Glutamatergic neuron (in vitro differentiated cells): ENCODE data around the gene KLHL35. TPM values are rescaled to one million over a fixed set of nuclear protein-coding genes. Genes with fewer than 3 reads are reported as not detected.

Experiments
- DNase-seq: peaks from one replicate; pipeline ENCODE4 v3.0.0; 2022
- H3K27ac Mint-ChIP-seq: one replicate; pipeline ENCODE4 v1.8.0; 2020; ENCODE audit warnings: mild to moderate bottlenecking, mixed read lengths, inconsistent platforms; ENCODE audit not compliant: unreplicated experiment
- H3K27me3 Mint-ChIP-seq: one replicate; pipeline ENCODE4 v1.8.0; 2020; ENCODE audit warnings: mild to moderate bottlenecking, moderate library complexity, mixed read lengths, inconsistent platforms; ENCODE audit not compliant: unreplicated experiment
- H3K36me3 Mint-ChIP-seq: one replicate; pipeline ENCODE4 v1.8.0; 2020; ENCODE audit warnings: mild to moderate bottlenecking, mixed read lengths, inconsistent platforms; ENCODE audit not compliant: unreplicated experiment
- H3K4me1 Mint-ChIP-seq: one replicate; pipeline ENCODE4 v1.8.0; 2020; ENCODE audit warnings: mild to moderate bottlenecking, low read depth, mixed read lengths, inconsistent platforms; ENCODE audit not compliant: unreplicated experiment
- H3K4me3 Mint-ChIP-seq: one replicate; pipeline ENCODE4 v1.8.0; 2020; ENCODE audit warnings: mild to moderate bottlenecking, mixed read lengths, inconsistent platforms; ENCODE audit not compliant: unreplicated experiment
- H3K9me3 Mint-ChIP-seq: one replicate; pipeline ENCODE4 v1.8.0; 2020; ENCODE audit warnings: mild to moderate bottlenecking, moderate library complexity, mixed read lengths, inconsistent platforms; ENCODE audit not compliant: unreplicated experiment
- total RNA-seq: library from RNA; stranded (reverse); fragmentation: NEBNext Ultra II Directional; extraction: Animal tissue kit (Norgen Biotek cat#: 25700); gene quantifications from one replicate; pipeline ENCODE4 v1.2.1, GENCODE V29; 2021; ENCODE audit not compliant: unreplicated experiment
- TF ChIP-seq, protein P1 (sequence below): fragments of 200-600 bp; sonication (generic); IDR thresholded peaks from one replicate; pipeline ENCODE4 v1.5.0; 2021; ENCODE audit not compliant: partially characterized antibody, unreplicated experiment

Gene KLHL35
- total RNA-seq, 1 donor from 2014 or later: 41.4 TPM

DNA sequence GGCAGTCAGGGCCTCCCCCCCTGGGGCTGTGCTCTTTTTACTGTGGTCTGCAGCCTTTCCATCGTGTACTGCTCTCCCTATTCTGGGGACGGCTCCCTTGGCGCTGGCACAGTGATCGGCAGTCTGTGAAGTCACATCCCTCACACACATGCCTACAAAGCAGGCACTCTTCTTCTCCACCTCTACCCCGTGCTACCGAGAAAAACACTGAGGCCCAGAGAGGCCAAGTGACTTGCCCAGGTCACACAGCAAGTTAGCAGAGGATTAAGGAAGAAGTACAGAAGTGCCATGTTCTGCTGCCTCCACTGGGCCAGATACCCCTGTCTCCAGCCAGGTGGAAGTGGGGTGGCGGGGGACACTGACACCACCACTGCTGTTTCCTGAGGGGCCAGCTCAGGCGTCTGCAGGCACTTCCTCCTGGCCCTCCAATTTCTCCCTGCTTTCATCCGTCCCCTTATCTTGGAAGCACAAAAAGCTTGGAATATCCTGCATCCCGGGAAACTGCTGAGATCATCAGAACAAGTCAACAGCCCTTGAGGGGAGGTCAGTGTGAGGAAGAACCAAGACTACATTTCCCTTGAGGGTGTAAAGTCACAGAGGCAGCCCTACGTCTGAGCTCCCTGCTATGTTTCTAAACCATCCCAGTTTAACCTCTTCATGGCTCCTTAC lies 30.2 kb upstream of the KLHL35 start:
- H3K27ac Mint-ChIP-seq: no peak overlapping the region
- H3K4me1 Mint-ChIP-seq: peaks cover 2% of the 10 kb centered on the region
- no peaks in the 10 kb centered on the region for H3K36me3 Mint-ChIP-seq

DNA sequence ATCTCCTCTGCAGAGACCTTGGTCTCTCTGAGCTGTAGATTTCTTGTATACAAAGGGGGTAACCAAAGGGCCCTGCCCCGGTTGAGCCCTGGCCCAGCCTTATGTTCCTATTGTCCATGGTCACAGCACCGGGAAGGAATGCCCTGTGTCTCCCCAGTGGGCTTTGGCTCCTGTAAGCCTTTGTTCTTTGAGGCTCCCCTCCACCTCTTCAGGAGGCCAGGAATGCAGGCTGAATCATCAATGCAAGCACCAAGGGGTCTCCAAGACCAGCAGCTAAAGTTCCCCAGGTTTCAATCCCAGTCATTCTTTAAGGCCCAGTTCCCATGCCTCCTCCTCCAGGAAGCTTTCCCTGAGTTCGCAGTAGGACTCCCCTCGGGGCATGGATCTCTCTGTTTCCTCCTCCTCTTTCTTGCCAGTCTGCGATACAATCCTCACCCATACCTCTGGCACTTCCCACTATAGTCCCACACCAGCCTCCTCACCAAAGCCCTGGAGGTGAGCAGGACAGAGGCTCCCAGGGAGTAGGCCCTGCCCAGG lies 29.2 kb upstream of the KLHL35 start:
- Mint-ChIP-seq H3K4me3 (no peak overlapping the region), H3K27ac (no peak overlapping the region)

More for the DNA sequence above, 30.2 kb upstream of the KLHL35 start:
- peaks cover 1% of the 10 kb centered on the region for H3K9me3 Mint-ChIP-seq
- peaks cover 13% of the 10 kb centered on the region for H3K27me3 Mint-ChIP-seq
- DNase-seq: no peak
- TF ChIP-seq, protein P1, sequence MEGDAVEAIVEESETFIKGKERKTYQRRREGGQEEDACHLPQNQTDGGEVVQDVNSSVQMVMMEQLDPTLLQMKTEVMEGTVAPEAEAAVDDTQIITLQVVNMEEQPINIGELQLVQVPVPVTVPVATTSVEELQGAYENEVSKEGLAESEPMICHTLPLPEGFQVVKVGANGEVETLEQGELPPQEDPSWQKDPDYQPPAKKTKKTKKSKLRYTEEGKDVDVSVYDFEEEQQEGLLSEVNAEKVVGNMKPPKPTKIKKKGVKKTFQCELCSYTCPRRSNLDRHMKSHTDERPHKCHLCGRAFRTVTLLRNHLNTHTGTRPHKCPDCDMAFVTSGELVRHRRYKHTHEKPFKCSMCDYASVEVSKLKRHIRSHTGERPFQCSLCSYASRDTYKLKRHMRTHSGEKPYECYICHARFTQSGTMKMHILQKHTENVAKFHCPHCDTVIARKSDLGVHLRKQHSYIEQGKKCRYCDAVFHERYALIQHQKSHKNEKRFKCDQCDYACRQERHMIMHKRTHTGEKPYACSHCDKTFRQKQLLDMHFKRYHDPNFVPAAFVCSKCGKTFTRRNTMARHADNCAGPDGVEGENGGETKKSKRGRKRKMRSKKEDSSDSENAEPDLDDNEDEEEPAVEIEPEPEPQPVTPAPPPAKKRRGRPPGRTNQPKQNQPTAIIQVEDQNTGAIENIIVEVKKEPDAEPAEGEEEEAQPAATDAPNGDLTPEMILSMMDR: no peak
- H3K4me3 Mint-ChIP-seq: no peak overlapping the region

DNA sequence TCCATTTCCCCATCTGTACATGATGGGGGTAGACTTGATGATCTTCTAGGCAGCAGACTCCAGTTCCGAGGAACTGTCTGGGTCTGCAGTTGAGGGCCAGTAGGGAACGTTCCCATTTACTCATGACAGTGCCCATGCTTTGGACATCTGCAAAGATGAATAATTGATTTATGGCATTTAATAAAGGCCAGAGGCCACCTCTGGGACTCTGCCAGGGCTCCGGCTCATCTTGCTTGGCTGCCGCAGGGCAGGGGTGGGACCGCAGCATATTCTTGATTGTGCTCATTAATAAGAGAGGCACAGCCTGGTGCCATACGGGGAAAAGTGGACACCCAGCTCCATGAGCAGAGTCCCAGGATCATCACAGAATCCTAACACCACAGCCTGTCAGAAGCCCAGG lies 28.1 kb upstream of the KLHL35 start:
- no peak overlapping the region for H3K27ac Mint-ChIP-seq
- TF ChIP-seq, protein P1: no peak
- DNase-seq: no peak
- no peak overlapping the region for H3K4me3 Mint-ChIP-seq
- no peaks in the 10 kb centered on the region for H3K36me3 Mint-ChIP-seq
- peaks cover 7% of the 10 kb centered on the region for H3K27me3 Mint-ChIP-seq
- H3K9me3 Mint-ChIP-seq: no peaks in the 10 kb centered on the region
- H3K4me1 Mint-ChIP-seq: no peaks in the 10 kb centered on the region

More for the DNA sequence above, 29.2 kb upstream of the KLHL35 start:
- Mint-ChIP-seq H3K4me1 (peaks cover under 1% of the 10 kb centered on the region), H3K36me3 (no peaks in the 10 kb centered on the region), H3K27me3 (peaks cover 10% of the 10 kb centered on the region), H3K9me3 (no peaks in the 10 kb centered on the region)
- DNase-seq: no peak
- TF ChIP-seq, protein P1: no peak

DNA sequence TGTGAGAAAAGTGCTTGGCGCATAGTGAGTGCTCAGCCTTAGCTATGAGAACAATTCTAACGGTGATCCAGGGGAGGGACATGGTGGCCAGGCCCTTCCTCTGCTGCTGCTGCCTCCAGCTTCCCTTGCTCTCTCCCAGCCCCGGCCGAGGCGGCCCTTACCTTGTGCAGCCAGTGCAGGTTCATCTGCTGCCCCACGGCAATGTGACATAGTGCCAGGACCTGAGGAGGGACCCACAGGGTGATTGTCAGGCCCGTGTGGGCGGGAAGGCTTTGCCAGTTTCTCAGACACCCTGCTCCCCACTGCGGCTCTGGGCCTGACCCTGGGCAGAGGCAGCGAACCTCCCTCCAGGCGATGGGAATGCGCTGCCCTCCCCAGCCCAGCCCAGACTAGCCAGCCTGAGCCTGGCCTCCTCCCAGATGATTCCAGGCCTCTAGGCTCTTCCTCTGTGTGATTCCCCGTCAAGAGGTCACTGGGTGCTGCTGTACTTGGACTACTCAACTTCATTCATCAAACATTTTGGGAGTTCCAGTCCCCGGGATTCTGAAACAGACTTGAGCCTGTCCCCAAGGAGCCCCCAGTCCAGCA lies 23.7 kb upstream of the KLHL35 start:
- TF ChIP-seq, protein P1: no peak
- H3K4me3 Mint-ChIP-seq: no peak overlapping the region
- no peak for DNase-seq
- no peaks in the 10 kb centered on the region for H3K9me3 Mint-ChIP-seq
- peaks cover 9% of the 10 kb centered on the region for H3K4me1 Mint-ChIP-seq
- H3K27me3 Mint-ChIP-seq: peaks cover 4% of the 10 kb centered on the region
- H3K27ac Mint-ChIP-seq: no peak overlapping the region
- no peaks in the 10 kb centered on the region for H3K36me3 Mint-ChIP-seq

DNA sequence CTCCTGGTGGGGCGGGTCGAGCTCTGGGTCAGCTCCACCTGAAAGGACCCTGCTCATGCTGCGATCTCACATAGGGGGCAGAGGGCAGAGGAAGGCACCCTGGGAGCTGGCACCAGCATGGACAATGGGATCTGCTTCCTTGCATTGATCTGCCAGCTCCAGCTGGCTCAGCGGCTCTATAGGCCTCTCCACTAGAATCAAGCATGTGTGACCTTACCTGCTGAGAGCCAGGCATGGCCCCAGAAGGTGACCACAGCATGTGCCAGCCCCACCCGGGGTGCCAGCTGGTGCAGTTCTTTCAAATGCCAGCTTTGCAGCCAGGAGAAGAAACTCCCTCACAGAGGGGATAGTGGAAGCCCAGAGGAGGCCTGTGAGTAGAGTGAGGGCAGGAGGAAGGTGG lies 22.0 kb upstream of the KLHL35 start:
- H3K9me3 Mint-ChIP-seq: no peaks in the 10 kb centered on the region
- H3K27me3 Mint-ChIP-seq: peaks cover 6% of the 10 kb centered on the region
- no peak overlapping the region for H3K4me3 Mint-ChIP-seq
- no peaks in the 10 kb centered on the region for H3K36me3 Mint-ChIP-seq
- H3K27ac Mint-ChIP-seq: no peak overlapping the region
- TF ChIP-seq, protein P1: no peak
- no peak for DNase-seq
- peaks cover 9% of the 10 kb centered on the region for H3K4me1 Mint-ChIP-seq
